Upper lobe of right lung (tissue), 1 donor: ENCODE data around the gene OOSP2. TPM values are rescaled to one million over a fixed set of nuclear protein-coding genes. Genes with fewer than 3 reads are reported as not detected.
"Not testable (repeated sequence)": the region's sequence is repeated elsewhere in the genome, so short reads cannot be mapped to it uniquely, and the experiment has no call there.

Source experiments
- ATAC-seq: fragments of 200-7000 bp; cut with Tn5 transposase; one replicate; pipeline ENCODE4 v1.9.1; 2020; ENCODE audit warnings: mild to moderate bottlenecking, moderate library complexity
- DNase-seq: peaks from one replicate; pipeline ENCODE4 v3.0.0-alpha.2; 2020
- H3K27ac ChIP-seq: fragments of 200-600 bp; one replicate; pipeline ENCODE4 v1.8.0; 2022
- H3K27me3 ChIP-seq: fragments of 200-600 bp; one replicate; pipeline ENCODE4 v1.8.0; 2022; ENCODE audit warnings: mild to moderate bottlenecking
- H3K36me3 ChIP-seq: fragments of 200-600 bp; one replicate; pipeline ENCODE4 v1.8.0; 2022
- H3K4me1 ChIP-seq: fragments of 200-600 bp; one replicate; pipeline ENCODE4 v1.8.0; 2022
- H3K4me3 ChIP-seq: fragments of 200-600 bp; one replicate; pipeline ENCODE4 v1.8.0; 2022; ENCODE audit warnings: mild to moderate bottlenecking
- H3K9me3 ChIP-seq: fragments of 200-600 bp; one replicate; pipeline ENCODE4 v1.8.0; 2022
- intact Hi-C: fragments of 100-400 bp; cut with DNase I; formaldehyde crosslinking; loops from one replicate; pipeline ENCODE4 v1.11.0; 2022
- total RNA-seq: library from RNA; stranded (reverse); fragmentation: NEBNext Ultra II Directional; extraction: Animal tissue kit (Norgen Biotek cat#: 25700); gene quantifications from one replicate; pipeline ENCODE4 v1.2.1, GENCODE V29; 2021
- TF ChIP-seq, protein P1 (sequence below): fragments of 200-600 bp; IDR thresholded peaks from one replicate; pipeline ENCODE4 v1.8.0; 2022; ENCODE audit warnings: antibody characterized with exemption
- donor health status: DM: no; HTN: yes; CAD: no; lungs with severe emphysema.

Gene OOSP2
- total RNA-seq, 1 donor from 2014 or later, result not detected

GRCh38 chr11:60005360-60005759 lies 34.8 kb upstream of the OOSP2 start:
- H3K27me3 ChIP-seq, result no peaks in the 10 kb centered on the region
- no peak for DNase-seq
- H3K27ac ChIP-seq, result no peak overlapping the region
- H3K4me1 ChIP-seq, result no peaks in the 10 kb centered on the region
- no peaks in the 10 kb centered on the region for H3K36me3 ChIP-seq
- TF ChIP-seq, protein P1, sequence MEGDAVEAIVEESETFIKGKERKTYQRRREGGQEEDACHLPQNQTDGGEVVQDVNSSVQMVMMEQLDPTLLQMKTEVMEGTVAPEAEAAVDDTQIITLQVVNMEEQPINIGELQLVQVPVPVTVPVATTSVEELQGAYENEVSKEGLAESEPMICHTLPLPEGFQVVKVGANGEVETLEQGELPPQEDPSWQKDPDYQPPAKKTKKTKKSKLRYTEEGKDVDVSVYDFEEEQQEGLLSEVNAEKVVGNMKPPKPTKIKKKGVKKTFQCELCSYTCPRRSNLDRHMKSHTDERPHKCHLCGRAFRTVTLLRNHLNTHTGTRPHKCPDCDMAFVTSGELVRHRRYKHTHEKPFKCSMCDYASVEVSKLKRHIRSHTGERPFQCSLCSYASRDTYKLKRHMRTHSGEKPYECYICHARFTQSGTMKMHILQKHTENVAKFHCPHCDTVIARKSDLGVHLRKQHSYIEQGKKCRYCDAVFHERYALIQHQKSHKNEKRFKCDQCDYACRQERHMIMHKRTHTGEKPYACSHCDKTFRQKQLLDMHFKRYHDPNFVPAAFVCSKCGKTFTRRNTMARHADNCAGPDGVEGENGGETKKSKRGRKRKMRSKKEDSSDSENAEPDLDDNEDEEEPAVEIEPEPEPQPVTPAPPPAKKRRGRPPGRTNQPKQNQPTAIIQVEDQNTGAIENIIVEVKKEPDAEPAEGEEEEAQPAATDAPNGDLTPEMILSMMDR, result no peak
- H3K9me3 ChIP-seq, result no peaks in the 10 kb centered on the region
- H3K4me3 ChIP-seq, result no peak overlapping the region
- intact Hi-C loops, result no loop called here
- no peak for ATAC-seq

DNA sequence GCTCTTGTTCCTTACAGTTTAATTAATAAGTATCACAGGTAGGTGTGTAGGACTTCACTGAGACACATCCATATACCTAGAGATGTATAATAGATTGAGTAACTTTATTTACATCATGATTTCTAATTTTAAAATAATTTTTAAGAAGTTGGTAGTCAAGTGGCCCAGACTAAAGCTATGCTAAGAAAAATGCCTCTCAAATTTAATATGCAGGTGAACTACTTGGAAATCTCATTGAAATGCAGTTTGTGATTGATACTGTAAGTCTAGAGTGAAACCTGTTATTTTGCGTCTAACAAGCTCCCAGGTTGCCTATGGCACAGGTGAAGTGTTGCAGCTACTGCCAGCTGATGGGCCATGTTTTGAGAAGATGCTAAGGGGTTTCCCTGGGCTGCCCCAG lies 23.3 kb upstream of the OOSP2 start, which contains the start of gene OOSP4B:
TSS of gene OOSP4B (plus strand) at position 301 of the 400 bp plus-strand sequence.
- Histone ChIP-seq H3K4me1 (no peaks in the 10 kb centered on the region), H3K27ac (no peak within 1 kb of the TSS), H3K27me3 (no peaks in the 10 kb centered on the region), H3K9me3 (no peaks in the 10 kb centered on the region), H3K4me3 (no peak within 1 kb of the TSS), H3K36me3 (no peaks in the 10 kb centered on the region)
- no peak for ATAC-seq
- intact Hi-C loops, result no loop called here
- TF ChIP-seq, protein P1, result no peak
- no peak for DNase-seq

- no peak for DNase-seq
- Histone ChIP-seq H3K4me1 (no peaks in the 10 kb centered on the region), H3K9me3 (no peaks in the 10 kb centered on the region), H3K36me3 (no peaks in the 10 kb centered on the region), H3K4me3 (no peak overlapping the region), H3K27ac (no peak overlapping the region), H3K27me3 (no peaks in the 10 kb centered on the region)
- no peak for ATAC-seq
- TF ChIP-seq, protein P1, result no peak
- intact Hi-C loops, result no loop called here
Measured at GRCh38 chr11:60018058-60018457, 22.2 kb upstream of the OOSP2 start.

DNA sequence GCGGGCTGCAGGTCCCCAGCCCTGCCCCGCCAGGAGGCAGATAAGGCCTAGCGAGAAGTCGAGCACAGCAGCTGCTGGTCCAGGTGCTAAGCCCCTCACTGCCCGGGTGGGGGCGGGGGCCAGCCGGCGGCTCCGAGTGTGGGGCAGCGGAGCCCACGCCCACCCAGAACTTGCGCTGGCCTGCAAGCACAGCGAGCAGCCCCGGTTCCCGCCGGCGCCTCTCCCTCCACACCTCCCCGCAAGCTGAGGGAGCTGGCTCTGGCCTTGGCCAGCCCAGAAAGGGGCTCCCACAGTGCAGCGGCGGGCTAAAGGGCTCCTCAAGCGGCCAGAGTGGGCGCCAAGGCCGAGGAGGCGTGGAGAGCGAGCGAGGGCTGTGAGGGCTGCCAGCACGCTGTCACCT lies 19.8 kb upstream of the OOSP2 start:
- intact Hi-C loops, H3K36me3 ChIP-seq, H3K27ac ChIP-seq, H3K4me1 ChIP-seq, H3K9me3 ChIP-seq, H3K27me3 ChIP-seq, DNase-seq, ATAC-seq, H3K4me3 ChIP-seq: not testable (repeated sequence)

GRCh38 chr11:60029015-60029632 lies 11.1 kb upstream of the OOSP2 start:
- ATAC-seq (no peak), DNase-seq (no peak)
- Histone ChIP-seq H3K36me3 (no peaks in the 10 kb centered on the region), H3K27me3 (no peaks in the 10 kb centered on the region), H3K27ac (no peak overlapping the region), H3K4me3 (no peak overlapping the region), H3K9me3 (no peaks in the 10 kb centered on the region), H3K4me1 (no peaks in the 10 kb centered on the region)
- intact Hi-C loops, result no loop called here
- TF ChIP-seq, protein P1, result no peak

- H3K27me3 ChIP-seq, DNase-seq, H3K9me3 ChIP-seq, intact Hi-C loops, H3K36me3 ChIP-seq, H3K4me3 ChIP-seq, H3K27ac ChIP-seq, ATAC-seq, H3K4me1 ChIP-seq: not testable (repeated sequence)
Measured at GRCh38 chr11:60050422-60050821, 10.2 kb downstream of the OOSP2 start.

- not testable (repeated sequence) for H3K27me3 ChIP-seq, H3K9me3 ChIP-seq
Measured at GRCh38 chr11:60050839-60051238, 10.6 kb downstream of the OOSP2 start.

More at GRCh38 chr11:60050839-60051238, 10.6 kb downstream of the OOSP2 start:
- H3K36me3 ChIP-seq, H3K27ac ChIP-seq, intact Hi-C loops, H3K4me3 ChIP-seq, H3K4me1 ChIP-seq, ATAC-seq, DNase-seq: not testable (repeated sequence)
